KMS-11 (cell line): ENCODE results near the gene NELFA.

Source experiments
- H2AFZ ChIP-seq: fragments of 200-600 bp; sonication (generic); 2 replicates; pipeline ENCODE4 v1.6.1; 2016; ENCODE audit warnings: antibody characterized with exemption, mixed run types, low read depth
- H3K27ac ChIP-seq: fragments of 200-600 bp; sonication (generic); 2 replicates; pipeline ENCODE4 v1.6.1; 2016; ENCODE audit warnings: mild to moderate bottlenecking, mixed run types
- H3K27me3 ChIP-seq: fragments of 200-600 bp; sonication (generic); 2 replicates; pipeline ENCODE4 v1.6.1; 2017; ENCODE audit warnings: mild to moderate bottlenecking, low read depth, mixed run types, moderate library complexity; ENCODE audit not compliant: insufficient read depth
- H3K36me3 ChIP-seq: fragments of 200-600 bp; sonication (generic); 2 replicates; pipeline ENCODE4 v1.6.1; 2017; ENCODE audit warnings: mild to moderate bottlenecking, mixed run types; ENCODE audit not compliant: insufficient read depth
- H3K4me1 ChIP-seq: fragments of 200-600 bp; sonication (generic); 2 replicates; pipeline ENCODE4 v1.6.1; 2016; ENCODE audit warnings: mild to moderate bottlenecking, low read depth, mixed run types; ENCODE audit not compliant: poor library complexity, severe bottlenecking
- H3K4me2 ChIP-seq: fragments of 200-600 bp; sonication (generic); 2 replicates; pipeline ENCODE4 v1.7.0; 2016; ENCODE audit warnings: mild to moderate bottlenecking, mixed run types
- H3K4me3 ChIP-seq: fragments of 200-600 bp; sonication (generic); IDR thresholded peaks from 2 replicates; pipeline ENCODE4 v1.6.1; 2017; ENCODE audit warnings: low read depth, low read length, mixed read lengths; ENCODE audit not compliant: insufficient read depth
- H3K79me2 ChIP-seq: fragments of 200-600 bp; sonication (generic); 2 replicates; pipeline ENCODE4 v1.6.1; 2016; ENCODE audit warnings: low read depth, mixed run types; ENCODE audit not compliant: insufficient read depth
- H3K9ac ChIP-seq: fragments of 200-600 bp; sonication (generic); 2 replicates; pipeline ENCODE4 v1.6.1; 2016; ENCODE audit warnings: mild to moderate bottlenecking, mixed run types
- H4K20me1 ChIP-seq: fragments of 200-600 bp; sonication (generic); 2 replicates; pipeline ENCODE4 v1.6.1; 2016; ENCODE audit warnings: mild to moderate bottlenecking, mixed run types; ENCODE audit not compliant: insufficient read depth
- CTCF ChIP-seq: fragments of 200-600 bp; sonication (generic); conservative IDR thresholded peaks from 2 replicates; pipeline ENCODE4 v1.6.1; 2017; ENCODE audit warnings: low read depth, mild to moderate bottlenecking, antibody characterized with exemption, low read length, moderate library complexity, mixed read lengths

Gene NELFA

GRCh38 chr4:1961563-1961962 is 47.2 kb downstream of the NELFA start:
- peaks cover 10% of the 10 kb centered on the region; the same call in 1 of the 2 replicates for H3K79me2 ChIP-seq
- no peak overlapping the region for H3K9ac ChIP-seq
- no peak overlapping the region for H3K27ac ChIP-seq
- peaks cover 2% of the 10 kb centered on the region for H3K36me3 ChIP-seq
- H3K4me1 ChIP-seq: no peaks in the 10 kb centered on the region
- no peaks in the 10 kb centered on the region for H3K27me3 ChIP-seq
- TF ChIP-seq CTCF: no peak
- no peak overlapping the region for H3K4me3 ChIP-seq
- no peak overlapping the region for H3K4me2 ChIP-seq
- H2AFZ ChIP-seq: no peak overlapping the region
- H4K20me1 ChIP-seq: no peaks in the 10 kb centered on the region

GRCh38 chr4:1961038-1961437 is 47.7 kb downstream of the NELFA start:
- TF ChIP-seq CTCF: no peak
- Histone ChIP-seq H3K36me3 (peaks cover 4% of the 10 kb centered on the region), H2AFZ (no peak overlapping the region), H4K20me1 (no peaks in the 10 kb centered on the region), H3K79me2 (peaks cover 10% of the 10 kb centered on the region; the same call in 1 of the 2 replicates), H3K4me2 (no peak overlapping the region), H3K9ac (no peak overlapping the region), H3K27me3 (no peaks in the 10 kb centered on the region), H3K4me1 (no peaks in the 10 kb centered on the region), H3K4me3 (no peak overlapping the region), H3K27ac (no peak overlapping the region)

- Histone ChIP-seq H3K4me3 (no peak overlapping the region), H3K27me3 (no peaks in the 10 kb centered on the region), H3K9ac (no peak overlapping the region), H3K27ac (no peak overlapping the region), H3K4me2 (no peak overlapping the region), H3K4me1 (no peaks in the 10 kb centered on the region), H3K36me3 (peaks cover 4% of the 10 kb centered on the region), H3K79me2 (peaks cover 10% of the 10 kb centered on the region; the same call in 1 of the 2 replicates), H2AFZ (no peak overlapping the region), H4K20me1 (no peaks in the 10 kb centered on the region)
- TF ChIP-seq CTCF: no peak
Measured at GRCh38 chr4:1960170-1960825, 48.5 kb downstream of the NELFA start.

- TF ChIP-seq CTCF: no peak
- H3K4me1 ChIP-seq: no peaks in the 10 kb centered on the region
Measured at GRCh38 chr4:1959104-1959384, 49.7 kb downstream of the NELFA start.

More at GRCh38 chr4:1959104-1959384, 49.7 kb downstream of the NELFA start:
- no peak overlapping the region for H3K9ac ChIP-seq
- peaks cover 5% of the 10 kb centered on the region; the same call in 1 of the 2 replicates for H3K79me2 ChIP-seq
- H3K36me3 ChIP-seq: peaks cover 4% of the 10 kb centered on the region
- no peak overlapping the region for H3K4me2 ChIP-seq
- H3K4me3 ChIP-seq: no peak overlapping the region
- H2AFZ ChIP-seq: no peak overlapping the region
- no peaks in the 10 kb centered on the region for H4K20me1 ChIP-seq
- no peak overlapping the region for H3K27ac ChIP-seq
- no peaks in the 10 kb centered on the region for H3K27me3 ChIP-seq
